GM23248 (cell line): ENCODE measurements around the gene MRPL18.

ENCODE experiments used
- EZH2 ChIP-seq: fragments of 200-600 bp; sonication (generic); IDR thresholded peaks from 2 replicates; pipeline ENCODE4 v1.6.1; 2018; ENCODE audit warnings: antibody characterized with exemption, mild to moderate bottlenecking; ENCODE audit not compliant: insufficient read depth, poor library complexity, severe bottlenecking
- EZH2phosphoT487 ChIP-seq: fragments of 200-600 bp; sonication (generic); IDR thresholded peaks from 2 replicates; pipeline ENCODE4 v1.6.1; 2018; ENCODE audit warnings: antibody characterized with exemption, moderate library complexity, mild to moderate bottlenecking, low read depth; ENCODE audit not compliant: insufficient read depth

DNA sequence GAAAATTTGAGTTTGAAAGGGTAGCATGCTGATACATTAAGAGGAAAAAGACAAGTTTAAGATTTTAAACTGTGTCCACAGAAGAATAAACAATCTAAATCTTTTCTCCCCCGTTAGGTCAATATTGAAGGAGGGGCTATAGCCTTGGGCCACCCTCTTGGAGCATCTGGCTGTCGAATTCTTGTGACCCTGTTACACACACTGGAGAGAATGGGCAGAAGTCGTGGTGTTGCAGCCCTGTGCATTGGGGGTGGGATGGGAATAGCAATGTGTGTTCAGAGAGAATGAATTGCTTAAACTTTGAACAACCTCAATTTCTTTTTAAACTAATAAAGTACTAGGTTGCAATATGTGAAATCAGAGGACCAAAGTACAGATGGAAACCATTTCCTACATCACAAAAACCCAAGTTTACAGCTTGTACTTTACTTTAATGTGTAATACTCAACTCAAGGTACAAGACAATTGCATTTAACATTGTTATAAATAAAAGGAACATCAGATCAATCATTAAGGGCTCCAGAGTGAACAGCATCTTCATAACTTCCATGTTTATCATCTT is 11.6 kb upstream of the MRPL18 start:
- TF ChIP-seq EZH2: no peak
- TF ChIP-seq EZH2phosphoT487: no peak
